ENCODE data around the gene DMXL1. TPM values are rescaled to one million over a fixed set of nuclear protein-coding genes. Genes with fewer than 3 reads are reported as not detected.
"Not testable (repeated sequence)": the region's sequence is repeated elsewhere in the genome, so short reads cannot be mapped to it uniquely, and the experiment has no call there.

DMXL1 gene
- total RNA-seq, 1 donor from 2014 or later, result 35.0 TPM

- no peak overlapping the region for H3K27ac Mint-ChIP-seq (ENCODE audit: unreplicated experiment)
- peaks cover 13% of the 10 kb centered on the region for H3K36me3 Mint-ChIP-seq (ENCODE audit: low read depth)
- no peaks in the 10 kb centered on the region for H3K4me1 Mint-ChIP-seq (ENCODE audit: low read depth)
- H3K27me3 Mint-ChIP-seq (ENCODE audit: low read depth), result no peaks in the 10 kb centered on the region
- TF ChIP-seq, protein P1, sequence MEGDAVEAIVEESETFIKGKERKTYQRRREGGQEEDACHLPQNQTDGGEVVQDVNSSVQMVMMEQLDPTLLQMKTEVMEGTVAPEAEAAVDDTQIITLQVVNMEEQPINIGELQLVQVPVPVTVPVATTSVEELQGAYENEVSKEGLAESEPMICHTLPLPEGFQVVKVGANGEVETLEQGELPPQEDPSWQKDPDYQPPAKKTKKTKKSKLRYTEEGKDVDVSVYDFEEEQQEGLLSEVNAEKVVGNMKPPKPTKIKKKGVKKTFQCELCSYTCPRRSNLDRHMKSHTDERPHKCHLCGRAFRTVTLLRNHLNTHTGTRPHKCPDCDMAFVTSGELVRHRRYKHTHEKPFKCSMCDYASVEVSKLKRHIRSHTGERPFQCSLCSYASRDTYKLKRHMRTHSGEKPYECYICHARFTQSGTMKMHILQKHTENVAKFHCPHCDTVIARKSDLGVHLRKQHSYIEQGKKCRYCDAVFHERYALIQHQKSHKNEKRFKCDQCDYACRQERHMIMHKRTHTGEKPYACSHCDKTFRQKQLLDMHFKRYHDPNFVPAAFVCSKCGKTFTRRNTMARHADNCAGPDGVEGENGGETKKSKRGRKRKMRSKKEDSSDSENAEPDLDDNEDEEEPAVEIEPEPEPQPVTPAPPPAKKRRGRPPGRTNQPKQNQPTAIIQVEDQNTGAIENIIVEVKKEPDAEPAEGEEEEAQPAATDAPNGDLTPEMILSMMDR (IDR thresholded peaks at IDR 0.05), result no peak
- H3K9me3 Mint-ChIP-seq (ENCODE audit: low read depth), result no peaks in the 10 kb centered on the region
- H3K4me3 Mint-ChIP-seq (ENCODE audit: unreplicated experiment), result no peak overlapping the region
- no peak for DNase-seq (ENCODE audit: low spot score)
Observed at GRCh38 chr5:119123280-119123679, 52.4 kb downstream of the DMXL1 start.

DNA sequence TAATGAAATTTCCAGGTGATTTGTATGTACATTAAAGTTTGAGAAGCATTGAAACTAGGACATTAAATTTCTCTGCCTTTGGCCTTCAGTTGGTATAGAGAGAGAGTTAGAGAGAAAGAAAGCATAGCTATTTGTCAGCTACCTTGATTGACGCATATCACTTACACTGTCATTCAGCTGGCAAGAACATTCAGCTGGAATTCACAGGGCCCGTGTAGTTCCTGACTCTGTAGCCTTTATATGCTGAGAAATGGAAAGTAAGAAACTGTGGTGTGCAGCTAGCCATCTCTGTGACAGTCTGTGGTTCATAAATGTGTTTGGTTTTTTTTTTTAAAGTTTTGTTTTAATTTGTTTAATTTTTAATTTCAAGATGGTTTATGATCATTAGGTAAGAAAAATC lies 58.9 kb downstream of the DMXL1 start:
- no peak overlapping the region for H3K4me3 Mint-ChIP-seq (ENCODE audit: unreplicated experiment)
- H3K36me3 Mint-ChIP-seq (ENCODE audit: low read depth), result peaks cover 12% of the 10 kb centered on the region
- H3K27me3 Mint-ChIP-seq (ENCODE audit: low read depth), result no peaks in the 10 kb centered on the region
- no peaks in the 10 kb centered on the region for H3K4me1 Mint-ChIP-seq (ENCODE audit: low read depth)
- no peak for DNase-seq (ENCODE audit: low spot score)
- H3K27ac Mint-ChIP-seq (ENCODE audit: unreplicated experiment), result no peak overlapping the region
- H3K9me3 Mint-ChIP-seq (ENCODE audit: low read depth), result no peaks in the 10 kb centered on the region
- TF ChIP-seq, protein P1 (IDR thresholded peaks at IDR 0.05), result no peak

GRCh38 chr5:119131530-119132304 lies 60.8 kb downstream of the DMXL1 start:
- no peak for DNase-seq (ENCODE audit: low spot score)
- H3K4me1 Mint-ChIP-seq (ENCODE audit: low read depth), result no peaks in the 10 kb centered on the region
- H3K27me3 Mint-ChIP-seq (ENCODE audit: low read depth), result no peaks in the 10 kb centered on the region
- H3K36me3 Mint-ChIP-seq (ENCODE audit: low read depth), result peaks cover 29% of the 10 kb centered on the region
- H3K4me3 Mint-ChIP-seq (ENCODE audit: unreplicated experiment), result no peak overlapping the region
- H3K9me3 Mint-ChIP-seq (ENCODE audit: low read depth), result peaks cover 13% of the 10 kb centered on the region
- TF ChIP-seq, protein P1 (IDR thresholded peaks at IDR 0.05), result no peak
- no peak overlapping the region for H3K27ac Mint-ChIP-seq (ENCODE audit: unreplicated experiment)

DNA sequence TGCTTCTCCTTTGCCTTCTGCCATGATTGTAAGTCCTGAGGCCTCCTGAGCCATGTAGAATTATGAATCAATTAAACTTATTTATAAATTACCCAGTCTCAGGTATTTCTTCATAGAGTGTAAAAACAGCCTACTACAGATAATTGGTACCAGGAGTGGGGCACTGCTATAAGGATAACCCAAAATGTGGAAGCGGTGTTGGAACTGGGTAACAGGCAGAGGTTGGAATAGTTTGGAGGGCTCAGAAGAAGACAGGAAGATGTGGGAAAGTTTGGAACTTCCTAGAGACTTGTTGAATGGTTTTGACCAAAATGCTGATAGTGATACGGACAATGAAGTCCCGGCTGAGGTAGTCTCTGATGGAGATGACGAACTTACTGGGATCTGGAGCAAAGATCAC lies 64.9 kb downstream of the DMXL1 start:
- peaks cover 45% of the 10 kb centered on the region for H3K36me3 Mint-ChIP-seq (ENCODE audit: low read depth)
- H3K4me3 Mint-ChIP-seq (ENCODE audit: unreplicated experiment); DNase-seq (ENCODE audit: low spot score); H3K4me1 Mint-ChIP-seq (ENCODE audit: low read depth); H3K27me3 Mint-ChIP-seq (ENCODE audit: low read depth); H3K27ac Mint-ChIP-seq (ENCODE audit: unreplicated experiment): not testable (repeated sequence)
- H3K9me3 Mint-ChIP-seq (ENCODE audit: low read depth), result peaks cover 28% of the 10 kb centered on the region

DNA sequence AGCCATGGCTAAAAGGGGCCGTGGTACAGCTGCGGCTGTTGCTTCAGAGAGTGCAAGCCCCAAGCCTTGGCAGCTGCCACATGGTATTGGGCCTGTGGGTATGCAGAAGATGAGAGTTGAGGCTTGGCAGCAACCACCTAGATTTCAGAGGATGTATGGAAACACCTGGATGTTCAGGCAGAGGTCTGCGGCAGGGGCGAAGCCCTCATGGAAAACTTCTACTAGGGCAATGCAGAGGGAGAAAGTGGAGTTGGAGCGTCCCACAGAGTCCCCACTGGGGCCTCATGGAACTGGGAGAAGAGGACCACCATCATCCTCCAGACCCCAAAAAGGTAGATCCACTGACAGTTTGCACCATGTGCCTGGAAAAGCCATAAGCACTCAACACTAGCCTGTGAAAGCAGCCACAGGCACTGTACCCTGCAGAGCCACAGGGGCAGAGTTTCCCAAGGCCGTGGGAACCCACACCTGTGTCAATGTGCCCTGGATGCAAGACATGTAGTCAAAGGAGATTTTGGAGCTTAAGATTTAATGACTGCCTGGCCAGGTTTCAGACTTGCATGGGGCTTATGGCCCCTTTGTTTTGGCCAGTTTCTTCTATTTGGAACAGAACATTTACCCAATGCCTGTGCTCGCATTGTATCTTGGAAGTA lies 65.9 kb downstream of the DMXL1 start:
- Mint-ChIP-seq H3K4me3 (ENCODE audit: unreplicated experiment) (no peak overlapping the region), H3K4me1 (ENCODE audit: low read depth) (no peaks in the 10 kb centered on the region), H3K9me3 (ENCODE audit: low read depth) (peaks cover 37% of the 10 kb centered on the region), H3K27ac (ENCODE audit: unreplicated experiment) (no peak overlapping the region), H3K36me3 (ENCODE audit: low read depth) (peaks cover 45% of the 10 kb centered on the region), H3K27me3 (ENCODE audit: low read depth) (no peaks in the 10 kb centered on the region)
- no peak for DNase-seq (ENCODE audit: low spot score)
- TF ChIP-seq, protein P1 (IDR thresholded peaks at IDR 0.05), result no peak

Data from chondrocyte (in vitro differentiated cells).